Activated CD4-positive, CD25-positive, alpha-beta regulatory T cell treated with anti-CD3 and anti-CD28 coated beads, Interleukin-2, amount 50 U/mL, for 16 hours (primary cell): Measurements from ENCODE around the gene ACCSL.

Source experiments
- DNase-seq: peaks from one replicate; pipeline ENCODE4 v3.0.0-alpha.2; 2020; ENCODE audit warnings: low read depth, low spot score

ACCSL gene

GRCh38 chr11:44047931-44048431 lies at the start of gene ACCSL:
ACCSL (plus strand) TSS chr11:44047981; CDS start chr11:44048037, 56 bp downstream.
- no peak for DNase-seq

GRCh38 chr11:43998308-43998707 lies 49.5 kb upstream of the ACCSL start:
- no peak for DNase-seq

- no peak for DNase-seq
These were observed 47.0 kb upstream of the ACCSL start for GRCh38 chr11:44000731-44001130.

- DNase-seq, result no peak
These were observed 45.3 kb upstream of the ACCSL start for GRCh38 chr11:44002191-44003093.

- no peak for DNase-seq
These were observed 43.9 kb upstream of the ACCSL start for GRCh38 chr11:44003736-44004451.

GRCh38 chr11:44004452-44005062 lies 43.2 kb upstream of the ACCSL start:
- DNase-seq, result no peak

GRCh38 chr11:44005063-44005701 lies 42.6 kb upstream of the ACCSL start:
- DNase-seq, result no peak

GRCh38 chr11:44005956-44006355 lies 41.8 kb upstream of the ACCSL start:
- no peak for DNase-seq

GRCh38 chr11:44006917-44007361 lies 40.8 kb upstream of the ACCSL start:
- DNase-seq, result no peak

- no peak for DNase-seq
These were observed 40.2 kb upstream of the ACCSL start for GRCh38 chr11:44007481-44008087.

- no peak for DNase-seq
These were observed 39.7 kb upstream of the ACCSL start for GRCh38 chr11:44008088-44008501.

GRCh38 chr11:44008698-44009097 lies 39.1 kb upstream of the ACCSL start:
- no peak for DNase-seq

GRCh38 chr11:44010789-44011251 lies 37.0 kb upstream of the ACCSL start:
- DNase-seq, result no peak

- no peak for DNase-seq
These were observed 36.0 kb upstream of the ACCSL start for GRCh38 chr11:44011797-44012196.

GRCh38 chr11:44014968-44015623 lies 32.7 kb upstream of the ACCSL start:
- DNase-seq, result no peak

GRCh38 chr11:44015624-44016007 lies 32.2 kb upstream of the ACCSL start:
- no peak for DNase-seq

- no peak for DNase-seq
These were observed 31.6 kb upstream of the ACCSL start for GRCh38 chr11:44016131-44016530.

GRCh38 chr11:44016546-44017442 lies 31.0 kb upstream of the ACCSL start:
- no peak for DNase-seq

- no peak for DNase-seq
These were observed 30.2 kb upstream of the ACCSL start for GRCh38 chr11:44017443-44018126.
